A549 (cell line): ENCODE data around the gene CNP. TPM values are rescaled to one million over a fixed set of nuclear protein-coding genes. Genes with fewer than 3 reads are reported as not detected.

Experiments used
- ATAC-seq, 2 experiments: fragments of 200-7000 bp in 1 of 2; fragments of >200 bp in 1 of 2; cut with Nextera tagmentation in 1 of 2; cut with Tn5 transposase in 1 of 2; 3 replicates each; pipeline versions ENCODE4 v1.8.0 to v1.9.1; 2018 to 2020; ENCODE audit warnings: mild to moderate bottlenecking in 1 of 2, moderate library complexity in 1 of 2
- CTCF ChIA-PET: fragments of 300-600 bp; sonication (Branson Sonifier 250); formaldehyde crosslinking; extraction: SDS; loops from one replicate; lab custom pipeline; 2021; ENCODE audit warnings: antibody characterized with exemption, inconsistent platforms; lab: Yijun Ruan, JAX
- POLR2A ChIA-PET: fragments of 350-600 bp; formaldehyde crosslinking; extraction: SDS; loops from one replicate; lab custom pipeline; 2021; ENCODE audit warnings: antibody characterized with exemption, inconsistent platforms; lab: Yijun Ruan, JAX
- DNase-seq, 2 experiments: peaks; one replicate each; pipeline versions ENCODE4 v3.0.0 to v3.0.0-alpha.2; 2011 to 2016; ENCODE audit warnings: low read depth in 1 of 2, low spot score in 1 of 2
- FAIRE-seq: peaks from 2 replicates; lab custom pipeline; 2011; peaks lifted over from hg19 to GRCh38; lab: Jason Lieb, UNC
- H3K27ac ChIP-seq, 2 experiments: fragments of >200 bp; sonication (Bioruptor Twin); formaldehyde crosslinking; 3 replicates each; pipeline ENCODE4 v1.5.1; 2016 to 2017
- H3K4me1 ChIP-seq: fragments of >200 bp; sonication (Bioruptor Twin); formaldehyde crosslinking; 3 replicates; pipeline ENCODE4 v1.6.1; 2016
- H3K4me2 ChIP-seq: fragments of >200 bp; sonication (Bioruptor Twin); formaldehyde crosslinking; 3 replicates; pipeline ENCODE4 v1.6.1; 2016
- H3K4me3 ChIP-seq: fragments of >200 bp; sonication (Bioruptor Twin); formaldehyde crosslinking; 3 replicates; pipeline ENCODE4 v1.5.1; 2016
- H3K9me3 ChIP-seq: fragments of >200 bp; sonication (Bioruptor Twin); formaldehyde crosslinking; 3 replicates; pipeline ENCODE4 v1.6.1; 2016
- CEBPB ChIP-seq, 2 experiments: fragments of >200 bp in 1 of 2; sonication (Bioruptor Twin) in 1 of 2; formaldehyde crosslinking in 1 of 2; IDR thresholded peaks; 2 replicates each; pipeline ENCODE4 v1.6.1; 2012 to 2016
- CHD2 ChIP-seq: fragments of 150-350 bp; IDR thresholded peaks from 2 replicates; pipeline ENCODE4 v1.6.1; 2014; ENCODE audit warnings: low read length; ENCODE audit not compliant: partially characterized antibody
- E2F6 ChIP-seq: IDR thresholded peaks from 2 replicates; pipeline ENCODE4 v1.6.1; 2012; ENCODE audit warnings: low read depth, borderline replicate concordance
- EHF ChIP-seq: fragments of 250-450 bp; sonication (Bioruptor Pico); IDR thresholded peaks from 2 replicates; pipeline ENCODE4 v1.5.0; 2020; ENCODE audit warnings: mild to moderate bottlenecking
- EHMT2 ChIP-seq: fragments of 200-600 bp; sonication (generic); IDR thresholded peaks from 2 replicates; pipeline ENCODE4 v1.6.1; 2016; ENCODE audit warnings: antibody characterized with exemption, low read depth, mild to moderate bottlenecking, moderate library complexity
- ESRRA ChIP-seq: fragments of 150-350 bp; IDR thresholded peaks from 2 replicates; pipeline ENCODE4 v1.6.1; 2014; ENCODE audit warnings: mild to moderate bottlenecking, low read length, borderline replicate concordance
- FOSB ChIP-seq: fragments of 250-450 bp; sonication (Bioruptor Pico); IDR thresholded peaks from 2 replicates; pipeline ENCODE4 v1.5.0; 2020; ENCODE audit warnings: mild to moderate bottlenecking, moderate library complexity
- FOXS1 ChIP-seq: fragments of 250-450 bp; sonication (Bioruptor Pico); IDR thresholded peaks from 2 replicates; pipeline ENCODE4 v1.5.0; 2020; ENCODE audit warnings: mild to moderate bottlenecking, moderate library complexity
- GATA3 ChIP-seq: IDR thresholded peaks from 2 replicates; pipeline ENCODE4 v1.6.1; 2012; ENCODE audit warnings: borderline replicate concordance
- HEYL ChIP-seq: fragments of 250-450 bp; sonication (Bioruptor Pico); IDR thresholded peaks from 2 replicates; pipeline ENCODE4 v1.8.0; 2021; ENCODE audit warnings: mild to moderate bottlenecking, moderate library complexity
- HMGXB4 ChIP-seq: fragments of 250-450 bp; sonication (Bioruptor Pico); IDR thresholded peaks from 2 replicates; pipeline ENCODE4 v1.5.0; 2021; ENCODE audit warnings: mild to moderate bottlenecking, moderate library complexity, borderline replicate concordance
- HOXB5 ChIP-seq: fragments of 250-450 bp; sonication (Bioruptor Pico); IDR thresholded peaks from 2 replicates; pipeline ENCODE4 v1.5.0; 2020; ENCODE audit warnings: mild to moderate bottlenecking, moderate library complexity
- JUN ChIP-seq, 2 experiments: fragments of >200 bp; sonication (Bioruptor Twin); formaldehyde crosslinking; IDR thresholded peaks; 2 replicates in 1 of 2; 3 replicates in 1 of 2; pipeline ENCODE4 v1.6.1; 2016 to 2017
- JUNB ChIP-seq: fragments of >200 bp; sonication (Bioruptor Twin); formaldehyde crosslinking; IDR thresholded peaks from 2 replicates; pipeline ENCODE4 v1.6.1; 2016
- KDM5A ChIP-seq: fragments of 200-600 bp; sonication (generic); IDR thresholded peaks from 2 replicates; pipeline ENCODE4 v1.6.1; 2016; ENCODE audit warnings: antibody characterized with exemption, mild to moderate bottlenecking
- MAFK ChIP-seq: fragments of 450-650 bp; IDR thresholded peaks from 2 replicates; pipeline ENCODE4 v1.6.1; 2014; ENCODE audit not compliant: partially characterized antibody
- NFE2L2 ChIP-seq: fragments of 150-350 bp; conservative IDR thresholded peaks from 2 replicates; pipeline ENCODE4 v1.6.1; 2014; ENCODE audit warnings: low read length
- PBX3 ChIP-seq: IDR thresholded peaks from 2 replicates; pipeline ENCODE4 v1.6.1; 2012
- POLR2A ChIP-seq: IDR thresholded peaks from 2 replicates; pipeline ENCODE4 v1.6.1; 2012; ENCODE audit warnings: mild to moderate bottlenecking, low read length
- POLR2AphosphoS2 ChIP-seq: conservative IDR thresholded peaks from 2 replicates; pipeline ENCODE4 v1.6.1; 2012; ENCODE audit warnings: low read length, improper control_type of control experiment, inconsistent platforms
- RAD21 ChIP-seq, 2 experiments: fragments of >200 bp in 1 of 2; sonication (Bioruptor Twin) in 1 of 2; formaldehyde crosslinking in 1 of 2; IDR thresholded peaks in 1 of 2; conservative IDR thresholded peaks in 1 of 2; 2 replicates in 1 of 2; 3 replicates in 1 of 2; pipeline ENCODE4 v1.6.1; 2012 to 2018; ENCODE audit warnings: inconsistent platforms in 1 of 2
- RARB ChIP-seq: fragments of 250-450 bp; sonication (Bioruptor Pico); IDR thresholded peaks from 2 replicates; pipeline ENCODE4 v1.8.0; 2021; ENCODE audit warnings: mild to moderate bottlenecking, moderate library complexity
- RCOR1 ChIP-seq: fragments of 150-350 bp; IDR thresholded peaks from 2 replicates; pipeline ENCODE4 v1.6.1; 2014; ENCODE audit warnings: antibody characterized with exemption, low read length, low read depth
- RFX5 ChIP-seq: fragments of 450-650 bp; IDR thresholded peaks from 2 replicates; pipeline ENCODE4 v1.7.1; 2014; ENCODE audit warnings: antibody characterized with exemption, mild to moderate bottlenecking, moderate library complexity
- RNF2 ChIP-seq: fragments of 200-600 bp; sonication (generic); IDR thresholded peaks from 2 replicates; pipeline ENCODE4 v1.6.1; 2016; ENCODE audit warnings: low read depth, mild to moderate bottlenecking, antibody characterized with exemption, moderate library complexity, borderline replicate concordance
- SMC3 ChIP-seq: fragments of >200 bp; sonication (Bioruptor Twin); formaldehyde crosslinking; IDR thresholded peaks from 3 replicates; pipeline ENCODE4 v1.6.1; 2018; ENCODE audit warnings: inconsistent platforms
- TFCP2L1 ChIP-seq: fragments of 250-450 bp; sonication (Bioruptor Pico); IDR thresholded peaks from 2 replicates; pipeline ENCODE4 v1.5.0; 2021; ENCODE audit warnings: mild to moderate bottlenecking
- TP53 ChIP-seq: fragments of 250-450 bp; sonication (Bioruptor Pico); IDR thresholded peaks from 2 replicates; pipeline ENCODE4 v1.5.0; 2021; ENCODE audit warnings: mild to moderate bottlenecking, moderate library complexity
- ZFP36 ChIP-seq: fragments of 450-650 bp; IDR thresholded peaks from 2 replicates; pipeline ENCODE4 v1.6.1; 2014; ENCODE audit warnings: borderline replicate concordance; ENCODE audit not compliant: partially characterized antibody
- WGBS: methylation state at CpG from one replicate; pipeline ENCODE4 v1.1.6; 2017; ENCODE audit errors: missing lambda C conversion rate; 5-methylcytosine and 5-hydroxymethylcytosine counted together
- polyA plus RNA-seq, 4 experiments: library from polyadenylated mRNA; depleted of rRNA in 3 of 4; stranded (reverse); fragments of >200 nt; fragmentation: RNase III in 1 of 4; extraction: RNeasy Plus Mini Kit Qiagen cat#74134 plus additional on column Dnase treatment in 1 of 4; gene quantifications; 2 replicates in 3 of 4; 3 replicates in 1 of 4; pipeline ENCODE4 v1.2.3, GENCODE V29; 2011 to 2017
- TF ChIP-seq, protein P1 (sequence below): fragments of 150-350 bp; IDR thresholded peaks from 2 replicates; pipeline ENCODE4 v1.6.1; 2014; ENCODE audit warnings: low read depth, mild to moderate bottlenecking, low read length
- TF ChIP-seq, protein P2 (sequence below): fragments of >200 bp; sonication (Bioruptor Twin); formaldehyde crosslinking; IDR thresholded peaks from 3 replicates; pipeline ENCODE4 v1.6.1; 2016

Gene CNP
- polyA plus RNA-seq, 2 of the 4 experiments (the other 2 are of a cell fraction), result 38.6 to 113 TPM

DNA sequence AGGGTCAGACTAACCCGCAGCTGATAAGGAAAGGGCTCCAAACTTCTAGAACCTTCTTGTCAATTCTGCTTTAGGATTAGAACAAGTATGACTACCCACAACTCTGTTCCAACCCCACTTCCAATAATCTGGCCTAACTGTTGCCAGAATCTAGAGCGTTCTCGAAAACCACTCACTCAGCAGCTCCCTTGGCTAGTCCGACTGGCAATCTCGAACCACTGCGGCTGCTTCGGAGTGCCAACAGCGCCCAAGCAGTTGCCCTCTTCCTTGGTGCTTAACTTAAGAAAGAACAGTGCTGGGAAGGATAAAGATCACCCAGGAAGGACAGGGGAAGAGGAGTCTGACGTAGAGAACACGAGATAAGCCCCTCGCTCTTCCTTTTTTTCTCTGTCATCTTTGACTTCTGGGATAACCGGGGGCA, 49.8 kb downstream of the CNP start:
- WGBS, result 7% methylated on average over 12 of the region's 12 CpGs
- Histone ChIP-seq H3K4me1 (peaks cover 29% of the 10 kb centered on the region), H3K4me2 (peak overlapping the region; percentile 87), H3K27ac (peak overlapping the region; percentile 93 to 94), H3K4me3 (peak overlapping the region; percentile 72), H3K9me3 (no peaks in the 10 kb centered on the region)
- no peak for TF ChIP-seq POLR2A
- TF ChIP-seq TP53, result no peak
- no peak for TF ChIP-seq SMC3
- no peak for TF ChIP-seq RCOR1
- no peak for TF ChIP-seq E2F6
- TF ChIP-seq JUNB, result no peak
- no peak for TF ChIP-seq POLR2AphosphoS2
- TF ChIP-seq JUN (IDR thresholded peaks at IDR 0.05), result no peak
- TF ChIP-seq EHMT2, result no peak
- no peak for TF ChIP-seq KDM5A
- TF ChIP-seq GATA3, result no peak
- TF ChIP-seq RARB (CRISPR knock-in tag), result no peak
- TF ChIP-seq TFCP2L1 (CRISPR knock-in tag), result no peak
- TF ChIP-seq MAFK, result no peak
- no peak for TF ChIP-seq ZFP36
- ChIA-PET CTCF (interaction anchor here (0.9 to 19.4 kb wide), 8 partner anchors 8 to 89 kb away, joined by 3 to 658 read pairs (median 46); partner anchors contain the start of genes CNP, DHX58, HSPB9 and KAT2A), POLR2A (interaction anchor here (0.6 to 2.3 kb wide), 7 partner anchors 9 to 97 kb away, joined by 3 to 27 read pairs (median 4); partner anchors contain the start of genes CNP and ODAD4)
- FAIRE-seq (no peak), DNase-seq (no peak), ATAC-seq (no peak)

DNA sequence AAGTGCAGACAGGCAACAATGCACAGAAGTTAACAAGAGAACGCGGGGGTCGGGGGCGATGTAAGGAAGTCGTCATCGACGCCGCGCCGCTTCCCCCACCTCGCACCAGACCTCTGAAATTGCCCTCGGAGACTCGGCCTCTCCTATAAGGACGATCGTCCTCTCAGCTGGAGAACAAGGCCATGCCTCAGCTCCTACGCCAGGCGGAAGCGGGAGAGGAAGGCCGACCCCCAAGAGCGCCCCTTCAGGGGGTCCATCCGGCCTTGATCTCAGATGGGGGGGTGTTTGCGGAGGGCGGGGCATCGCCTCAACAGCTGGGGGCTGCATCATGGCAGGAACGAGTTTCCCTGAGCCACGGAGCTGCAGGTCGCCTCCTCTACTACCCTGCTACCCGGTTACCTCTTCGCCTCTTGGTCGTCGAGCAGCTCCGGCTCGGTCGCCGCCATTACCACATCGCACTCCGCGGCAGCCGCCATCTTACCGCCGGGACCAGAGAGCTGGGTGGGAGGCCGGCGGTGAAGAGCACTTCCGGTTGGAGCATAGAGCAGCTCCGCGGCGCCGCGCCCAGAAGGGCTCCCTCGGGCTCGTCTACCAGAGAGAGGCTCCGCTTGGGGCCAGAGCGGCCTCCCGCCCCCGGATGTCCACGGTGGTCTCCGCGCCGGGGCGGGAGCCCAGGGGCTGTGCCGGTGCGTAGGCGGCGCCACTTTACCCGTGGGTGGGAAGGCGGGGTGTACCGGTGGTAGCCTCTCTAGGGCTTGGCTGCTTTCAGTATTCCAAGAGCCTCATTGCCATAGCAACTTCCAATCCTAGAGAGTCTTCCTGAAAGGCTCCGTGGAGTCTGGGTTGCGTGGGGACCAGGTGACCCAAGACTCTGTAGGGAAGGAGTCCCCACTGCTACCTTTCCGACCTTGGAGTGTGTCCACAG, 50.6 kb downstream of the CNP start, which contains the start of gene DNAJC7:
TSS of gene DNAJC7 (minus strand) at position 499 of the 925 bp plus-strand sequence. CDS start at position 476, 23 bp downstream.
- ChIA-PET CTCF (interaction anchor here (0.6 to 19.4 kb wide), 15 partner anchors 7 to 121 kb away, joined by 3 to 658 read pairs (median 8); partner anchors contain the start of genes CNP, DHX58, HSPB9 and KAT2A), POLR2A (interaction anchor here (0.5 to 2.3 kb wide), 28 partner anchors 8 to 1916 kb away, joined by 3 to 27 read pairs (median 3); partner anchors contain the start of genes CNP, KAT2A, ODAD4 and STAT5A)
- Histone ChIP-seq H3K9me3 (no peaks in the 10 kb centered on the region), H3K4me1 (peaks cover 25% of the 10 kb centered on the region), H3K27ac (peak within 1 kb of the TSS; percentile 93 to 94), H3K4me3 (peak within 1 kb of the TSS; percentile 72), H3K4me2 (peak within 1 kb of the TSS; percentile 87)
- WGBS, result 1% methylated on average over 54 of the region's 70 CpGs
- peak; percentile 96 to 98 for DNase-seq
- ATAC-seq, result peak; percentile 92 to 95
- FAIRE-seq, result no peak
- TF ChIP-seq GATA3, result no peak
- no peak for TF ChIP-seq RAD21 (conservative IDR thresholded peaks at IDR 0.05 in 1 of 2, IDR thresholded peaks at IDR 0.05 in 1 of 2)
- no peak for TF ChIP-seq RFX5
- TF ChIP-seq TP53, result 0 out of 2 replicates have a peak, but pooled peaks have one; percentile 70
- TF ChIP-seq SMC3, result peak; percentile 38
- TF ChIP-seq FOXS1 (CRISPR knock-in tag), result no peak
- no peak for TF ChIP-seq NFE2L2
- no peak for TF ChIP-seq HEYL (CRISPR knock-in tag)
- TF ChIP-seq FOSB (CRISPR knock-in tag), result no peak
- no peak for TF ChIP-seq EHF
- TF ChIP-seq, protein P1, sequence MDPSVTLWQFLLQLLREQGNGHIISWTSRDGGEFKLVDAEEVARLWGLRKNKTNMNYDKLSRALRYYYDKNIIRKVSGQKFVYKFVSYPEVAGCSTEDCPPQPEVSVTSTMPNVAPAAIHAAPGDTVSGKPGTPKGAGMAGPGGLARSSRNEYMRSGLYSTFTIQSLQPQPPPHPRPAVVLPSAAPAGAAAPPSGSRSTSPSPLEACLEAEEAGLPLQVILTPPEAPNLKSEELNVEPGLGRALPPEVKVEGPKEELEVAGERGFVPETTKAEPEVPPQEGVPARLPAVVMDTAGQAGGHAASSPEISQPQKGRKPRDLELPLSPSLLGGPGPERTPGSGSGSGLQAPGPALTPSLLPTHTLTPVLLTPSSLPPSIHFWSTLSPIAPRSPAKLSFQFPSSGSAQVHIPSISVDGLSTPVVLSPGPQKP, result peak; percentile 82
- TF ChIP-seq HOXB5, result no peak
- peak in 1 of 2 experiments; percentile 26; a peak in 1 of 4 replicates for TF ChIP-seq CEBPB (IDR thresholded peaks at IDR 0.05)
- peak; percentile 87 for TF ChIP-seq HMGXB4 (CRISPR knock-in tag)
- TF ChIP-seq ESRRA, result no peak
- TF ChIP-seq PBX3, result no peak
- TF ChIP-seq RCOR1, result no peak
- TF ChIP-seq RNF2, result no peak
- no peak for TF ChIP-seq CHD2
- peak; percentile 81 to 97; a peak in 4 of 5 replicates for TF ChIP-seq JUN (IDR thresholded peaks at IDR 0.05)
- TF ChIP-seq, protein P2, sequence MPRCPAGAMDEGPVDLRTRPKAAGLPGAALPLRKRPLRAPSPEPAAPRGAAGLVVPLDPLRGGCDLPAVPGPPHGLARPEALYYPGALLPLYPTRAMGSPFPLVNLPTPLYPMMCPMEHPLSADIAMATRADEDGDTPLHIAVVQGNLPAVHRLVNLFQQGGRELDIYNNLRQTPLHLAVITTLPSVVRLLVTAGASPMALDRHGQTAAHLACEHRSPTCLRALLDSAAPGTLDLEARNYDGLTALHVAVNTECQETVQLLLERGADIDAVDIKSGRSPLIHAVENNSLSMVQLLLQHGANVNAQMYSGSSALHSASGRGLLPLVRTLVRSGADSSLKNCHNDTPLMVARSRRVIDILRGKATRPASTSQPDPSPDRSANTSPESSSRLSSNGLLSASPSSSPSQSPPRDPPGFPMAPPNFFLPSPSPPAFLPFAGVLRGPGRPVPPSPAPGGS, result peak; percentile 77; the same call in 2 of the 3 replicates
